Medulla oblongata (tissue), 1 donor: ENCODE measurements around the gene PRUNE1.
A peak's percentile ranks its signal among the peaks of the same experiment; 100 is the strongest.

Source experiments
- DNase-seq: peaks from one replicate; pipeline ENCODE4 v3.0.0-alpha.2; 2015; ENCODE audit errors: extremely low spot score

The PRUNE1 gene

GRCh38 chr1:151008244-151009205, at the start of gene PRUNE1:
Gene PRUNE1, plus strand, starts transcription at chr1:151008449. Its CDS starts 184 bp downstream, at chr1:151008633.
- peak; percentile 97 for DNase-seq

- no peak for DNase-seq
Measured at GRCh38 chr1:150960646-150961045, 47.6 kb upstream of the PRUNE1 start.

GRCh38 chr1:150961756-150962155, 46.5 kb upstream of the PRUNE1 start:
- no peak for DNase-seq

GRCh38 chr1:150963321-150964163, 44.7 kb upstream of the PRUNE1 start:
- DNase-seq, result no peak

GRCh38 chr1:150964164-150964489, 44.1 kb upstream of the PRUNE1 start:
- no peak for DNase-seq

GRCh38 chr1:150965605-150966004, 42.6 kb upstream of the PRUNE1 start:
- DNase-seq, result no peak

- peak; percentile 53 for DNase-seq
Measured at GRCh38 chr1:150966011-150966410, 42.2 kb upstream of the PRUNE1 start.

GRCh38 chr1:150967936-150968335, 40.3 kb upstream of the PRUNE1 start:
- no peak for DNase-seq

- DNase-seq, result peak; percentile 89
Measured at GRCh38 chr1:150968491-150968890, 39.8 kb upstream of the PRUNE1 start.

GRCh38 chr1:150969626-150970025, 38.6 kb upstream of the PRUNE1 start:
- no peak for DNase-seq

GRCh38 chr1:150970808-150971582, 37.3 kb upstream of the PRUNE1 start:
- DNase-seq, result no peak

GRCh38 chr1:150971583-150972416, 36.4 kb upstream of the PRUNE1 start:
- no peak for DNase-seq

GRCh38 chr1:150972417-150972940, 35.8 kb upstream of the PRUNE1 start:
- DNase-seq, result no peak

GRCh38 chr1:150973258-150973835, 34.9 kb upstream of the PRUNE1 start:
- DNase-seq, result no peak

- DNase-seq, result no peak
Measured at GRCh38 chr1:150973836-150974579, 34.2 kb upstream of the PRUNE1 start.

- DNase-seq, result peak; percentile 74
Measured at GRCh38 chr1:150974580-150975478, 33.4 kb upstream of the PRUNE1 start, which contains the start of gene CERS2. Gene CERS2, minus strand, starts transcription at chr1:150974835. Its CDS starts 5,745 bp downstream, at chr1:150969090.

GRCh38 chr1:150976401-150976821, 31.8 kb upstream of the PRUNE1 start:
- DNase-seq, result no peak
